Breast epithelium (tissue), 4 donors: ENCODE results near the gene ENG. TPM values are rescaled to one million over a fixed set of nuclear protein-coding genes. Genes with fewer than 3 reads are reported as not detected.

Experiments
- DNase-seq, 2 donors: peaks; one replicate each; pipeline ENCODE4 v3.0.0-alpha.2; 2019; ENCODE audit warnings: low spot score in 2 of 2
- H3K27ac ChIP-seq, 2 donors: fragments of 200-600 bp; sonication (generic) in 1 of 2; one replicate each; pipeline ENCODE4 v1.5.1; 2016 to 2019; ENCODE audit warnings: mild to moderate bottlenecking in 1 of 2
- H3K27me3 ChIP-seq, 2 donors: fragments of 200-600 bp; sonication (generic) in 1 of 2; one replicate each; pipeline versions ENCODE4 v1.5.1 to v1.6.0; 2017 to 2019; ENCODE audit warnings: control low read depth in 1 of 2, mild to moderate bottlenecking in 1 of 2
- H3K36me3 ChIP-seq: fragments of 200-600 bp; one replicate; pipeline ENCODE4 v1.5.1; 2019
- H3K4me1 ChIP-seq, 2 donors: fragments of 200-600 bp; sonication (generic); one replicate each; pipeline ENCODE4 v1.5.1; 2016 to 2019; ENCODE audit warnings: control low read depth in 1 of 2
- H3K4me3 ChIP-seq, 3 donors: fragments of 200-600 bp; sonication (generic); 1 replicate in 2 of 3; 2 replicates in 1 of 3; pipeline ENCODE4 v1.5.1; 2016 to 2019; ENCODE audit warnings: mild to moderate bottlenecking in 3 of 3, moderate library complexity in 2 of 3
- H3K9me3 ChIP-seq, 2 donors: fragments of 200-600 bp; sonication (generic) in 1 of 2; one replicate each; pipeline ENCODE4 v1.5.1; 2016 to 2019; ENCODE audit warnings: control low read depth in 1 of 2
- POLR2A ChIP-seq: fragments of 450-650 bp; IDR thresholded peaks from one replicate; pipeline ENCODE4 v1.6.1; 2016; ENCODE audit warnings: antibody characterized with exemption, mild to moderate bottlenecking, moderate library complexity
- POLR2AphosphoS5 ChIP-seq, 3 donors: sonication (generic); formaldehyde crosslinking; IDR thresholded peaks; one replicate each; pipeline ENCODE4 v1.6.1; 2017; ENCODE audit warnings: antibody characterized with exemption in 3 of 3
- intact Hi-C: fragments of 100-400 bp; cut with DNase I; formaldehyde crosslinking; loops from one replicate; pipeline ENCODE4 v1.15.1; 2023; ENCODE audit warnings: low total_unique reads
- total RNA-seq, 3 donors: library from RNA; depleted of rRNA; stranded (reverse); fragments of >200 nt; gene quantifications; one replicate each; pipeline ENCODE4 v1.1.0, GENCODE V29; 2016
- TF ChIP-seq, protein P1 (sequence below), 3 donors: fragments of 450-650 bp; IDR thresholded peaks; one replicate each; pipeline ENCODE4 v1.5.1; 2016 to 2017; ENCODE audit warnings: antibody characterized with exemption in 3 of 3, mild to moderate bottlenecking in 3 of 3, moderate library complexity in 3 of 3

The ENG gene
- total RNA-seq, 3 donors from 2014 or later = 21.5 to 50.8 (median 30.9) TPM

DNA sequence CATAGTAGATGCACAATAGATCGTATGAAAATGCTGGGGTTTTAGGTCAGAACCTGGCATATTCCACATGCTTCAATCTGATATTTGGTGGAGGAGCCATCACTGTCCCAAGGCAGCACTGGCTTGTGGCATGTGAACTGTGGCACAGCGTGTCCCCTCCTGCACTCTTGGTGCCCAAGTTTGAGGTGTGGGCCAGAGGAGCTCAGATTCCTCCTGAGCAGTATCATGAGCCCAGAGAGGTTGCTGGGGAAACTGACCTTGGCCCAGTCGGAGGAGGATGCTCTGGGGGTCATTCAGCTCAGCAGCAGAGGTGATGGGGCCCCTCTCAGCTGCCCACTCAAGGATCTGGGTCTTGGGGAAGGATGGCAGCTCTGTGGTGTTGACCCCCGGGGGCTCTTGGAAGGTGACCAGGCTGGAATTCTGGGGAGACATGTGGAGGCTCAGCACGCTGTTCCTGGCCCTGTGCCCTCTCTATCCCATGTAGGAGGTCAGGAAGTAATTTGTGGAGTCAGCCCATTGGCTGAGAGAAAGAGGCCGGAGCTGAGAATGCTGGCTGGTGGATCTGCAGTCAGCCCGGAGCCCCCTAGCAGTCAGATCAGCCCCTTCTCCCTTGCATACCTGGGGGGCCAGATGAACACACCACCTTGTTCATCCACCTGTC lies 28.1 kb downstream of the ENG start:
- no peaks in the 10 kb centered on the region for H3K9me3 ChIP-seq
- no peaks in the 10 kb centered on the region for H3K27me3 ChIP-seq
- H3K4me3 ChIP-seq = no peak overlapping the region
- H3K27ac ChIP-seq = peak overlapping the region in 1 of 2 donors; percentile 67
- no peak for DNase-seq
- no peaks in the 10 kb centered on the region for H3K36me3 ChIP-seq
- intact Hi-C loops = no loop called here
- TF ChIP-seq POLR2AphosphoS5 (IDR thresholded peaks at IDR 0.05) (no peak), POLR2A (no peak)
- TF ChIP-seq, protein P1, sequence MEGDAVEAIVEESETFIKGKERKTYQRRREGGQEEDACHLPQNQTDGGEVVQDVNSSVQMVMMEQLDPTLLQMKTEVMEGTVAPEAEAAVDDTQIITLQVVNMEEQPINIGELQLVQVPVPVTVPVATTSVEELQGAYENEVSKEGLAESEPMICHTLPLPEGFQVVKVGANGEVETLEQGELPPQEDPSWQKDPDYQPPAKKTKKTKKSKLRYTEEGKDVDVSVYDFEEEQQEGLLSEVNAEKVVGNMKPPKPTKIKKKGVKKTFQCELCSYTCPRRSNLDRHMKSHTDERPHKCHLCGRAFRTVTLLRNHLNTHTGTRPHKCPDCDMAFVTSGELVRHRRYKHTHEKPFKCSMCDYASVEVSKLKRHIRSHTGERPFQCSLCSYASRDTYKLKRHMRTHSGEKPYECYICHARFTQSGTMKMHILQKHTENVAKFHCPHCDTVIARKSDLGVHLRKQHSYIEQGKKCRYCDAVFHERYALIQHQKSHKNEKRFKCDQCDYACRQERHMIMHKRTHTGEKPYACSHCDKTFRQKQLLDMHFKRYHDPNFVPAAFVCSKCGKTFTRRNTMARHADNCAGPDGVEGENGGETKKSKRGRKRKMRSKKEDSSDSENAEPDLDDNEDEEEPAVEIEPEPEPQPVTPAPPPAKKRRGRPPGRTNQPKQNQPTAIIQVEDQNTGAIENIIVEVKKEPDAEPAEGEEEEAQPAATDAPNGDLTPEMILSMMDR (IDR thresholded peaks at IDR 0.05) = no peak
- no peaks in the 10 kb centered on the region for H3K4me1 ChIP-seq

- intact Hi-C loops = no loop called here
- H3K4me3 ChIP-seq = peak overlapping the region in 1 of 3 donors; percentile 22
Observed at GRCh38 chr9:127825319-127826051, 29.0 kb downstream of the ENG start.

GRCh38 chr9:127822108-127822507 lies 32.4 kb downstream of the ENG start:
- Histone ChIP-seq H3K4me1 (no peaks in the 10 kb centered on the region), H3K27me3 (no peaks in the 10 kb centered on the region), H3K27ac (no peak overlapping the region), H3K9me3 (no peaks in the 10 kb centered on the region), H3K36me3 (no peaks in the 10 kb centered on the region), H3K4me3 (no peak overlapping the region)
- no peak for DNase-seq
- TF ChIP-seq POLR2A (no peak), POLR2AphosphoS5 (IDR thresholded peaks at IDR 0.05) (no peak)
- TF ChIP-seq, protein P1 (IDR thresholded peaks at IDR 0.05) = no peak
- intact Hi-C loops = no loop called here

More at GRCh38 chr9:127825319-127826051, 29.0 kb downstream of the ENG start:
- Histone ChIP-seq H3K27ac (peak overlapping the region; percentile 36 to 67), H3K36me3 (no peaks in the 10 kb centered on the region), H3K4me1 (no peaks in the 10 kb centered on the region), H3K27me3 (no peaks in the 10 kb centered on the region), H3K9me3 (no peaks in the 10 kb centered on the region)
- no peak for TF ChIP-seq POLR2A
- TF ChIP-seq POLR2AphosphoS5 (IDR thresholded peaks at IDR 0.05) = peak in 1 of 3 donors; percentile 19
- TF ChIP-seq, protein P1 (IDR thresholded peaks at IDR 0.05) = no peak
- DNase-seq = no peak

DNA sequence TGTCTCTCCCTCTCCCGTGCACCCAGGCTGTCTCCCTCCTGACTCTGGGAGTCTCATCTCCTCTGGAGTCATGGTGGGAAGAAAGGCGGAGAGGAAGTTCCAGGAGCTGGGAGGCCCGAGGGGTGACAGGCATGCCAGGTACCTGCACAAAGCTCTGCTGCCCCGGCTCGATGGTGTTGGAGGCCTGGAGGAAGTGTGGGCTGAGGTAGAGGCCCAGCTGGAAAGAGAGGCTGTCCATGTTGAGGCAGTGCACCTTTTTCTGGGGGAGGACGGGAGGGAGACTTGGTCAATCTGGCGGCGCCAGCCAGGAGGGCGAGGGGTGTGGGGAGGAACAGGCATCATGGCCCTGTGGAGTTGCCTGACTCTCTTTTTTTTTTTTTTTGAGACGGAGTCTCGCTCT lies 35.9 kb downstream of the ENG start:
- H3K4me3 ChIP-seq = no peak overlapping the region
- no peaks in the 10 kb centered on the region for H3K36me3 ChIP-seq
- TF ChIP-seq POLR2A = no peak
- TF ChIP-seq, protein P1 (IDR thresholded peaks at IDR 0.05) = no peak
- no peak for TF ChIP-seq POLR2AphosphoS5 (IDR thresholded peaks at IDR 0.05)
- no peaks in the 10 kb centered on the region for H3K4me1 ChIP-seq
- no peak for DNase-seq
- H3K27ac ChIP-seq = peak overlapping the region in 1 of 2 donors; percentile 49
- no peaks in the 10 kb centered on the region for H3K9me3 ChIP-seq
- H3K27me3 ChIP-seq = no peaks in the 10 kb centered on the region
- intact Hi-C loops = no loop called here

DNA sequence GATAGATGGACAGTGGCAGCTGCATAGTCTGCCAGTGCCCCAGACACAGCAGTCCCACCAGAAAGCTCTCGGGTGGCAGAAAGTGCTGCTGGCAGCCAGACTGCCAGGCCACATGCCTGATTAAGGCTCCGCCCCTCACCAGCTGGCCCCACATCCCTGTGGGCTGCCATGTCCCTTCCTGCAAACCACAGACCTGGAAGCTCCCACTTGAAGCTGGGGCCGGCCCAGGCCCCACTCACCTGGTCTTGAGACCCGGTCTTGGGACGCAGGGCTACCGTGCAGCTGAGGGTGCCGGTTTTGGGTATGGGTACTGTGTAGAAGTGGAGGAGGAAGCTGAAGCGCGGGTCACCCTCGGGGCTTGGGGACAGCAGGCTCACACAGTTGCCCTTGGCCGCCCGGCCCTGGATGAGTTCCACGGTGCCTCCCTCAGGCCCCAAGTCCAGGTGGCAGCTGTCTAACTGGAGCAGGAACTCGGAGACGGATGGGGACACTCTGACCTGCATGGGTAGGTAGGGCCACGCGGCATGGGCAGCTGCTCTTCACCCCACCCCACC lies 36.5 kb downstream of the ENG start:
- intact Hi-C loops = no loop called here
- H3K4me1 ChIP-seq = no peaks in the 10 kb centered on the region

More for the DNA sequence above, 36.5 kb downstream of the ENG start:
- H3K9me3 ChIP-seq = no peaks in the 10 kb centered on the region
- H3K4me3 ChIP-seq = no peak overlapping the region
- peak overlapping the region in 1 of 2 donors; percentile 49 for H3K27ac ChIP-seq
- DNase-seq = no peak
- peaks cover 4% of the 10 kb centered on the region for H3K36me3 ChIP-seq
- no peak for TF ChIP-seq POLR2AphosphoS5 (IDR thresholded peaks at IDR 0.05)
- TF ChIP-seq, protein P1 (IDR thresholded peaks at IDR 0.05) = no peak
- TF ChIP-seq POLR2A = no peak
- H3K27me3 ChIP-seq = no peaks in the 10 kb centered on the region
